H9 (cell line): ENCODE measurements around the gene FCF1. TPM values are rescaled to one million over a fixed set of nuclear protein-coding genes. Genes with fewer than 3 reads are reported as not detected.

ENCODE experiments used
- DNase-seq: peaks from one replicate; pipeline ENCODE4 v3.0.0-alpha.2; 2017
- H2AFZ ChIP-seq: one replicate; pipeline ENCODE4 v1.6.1; 2013; ENCODE audit warnings: mild to moderate bottlenecking, low read length, control low read depth, moderate library complexity
- H2AK5ac ChIP-seq: 2 replicates; pipeline ENCODE4 v1.6.1; 2013; ENCODE audit warnings: low read length, control low read depth, mixed read lengths; ENCODE audit not compliant: insufficient read length
- H2BK120ac ChIP-seq: one replicate; pipeline ENCODE4 v1.6.1; 2013; ENCODE audit warnings: low read depth, mild to moderate bottlenecking, low read length, control low read depth, inconsistent platforms; ENCODE audit not compliant: poor library complexity, severe bottlenecking
- H2BK12ac ChIP-seq: 2 replicates; pipeline ENCODE4 v1.6.1; 2013; ENCODE audit warnings: low read length, control low read depth, mixed read lengths, low read depth; ENCODE audit not compliant: insufficient read length
- H2BK15ac ChIP-seq: 2 replicates; pipeline ENCODE4 v1.6.1; 2013; ENCODE audit warnings: low read depth, low read length, control low read depth
- H2BK20ac ChIP-seq: one replicate; pipeline ENCODE4 v1.6.1; 2013; ENCODE audit warnings: low read depth, mild to moderate bottlenecking, low read length, control low read depth, inconsistent platforms; ENCODE audit not compliant: poor library complexity, severe bottlenecking
- H2BK5ac ChIP-seq: 2 replicates; pipeline ENCODE4 v1.6.1; 2013; ENCODE audit warnings: low read length, control low read depth, mixed read lengths; ENCODE audit not compliant: insufficient read length
- H3K14ac ChIP-seq: 2 replicates; pipeline ENCODE4 v1.6.1; 2013; ENCODE audit warnings: low read length, control low read depth; ENCODE audit not compliant: insufficient read depth
- H3K18ac ChIP-seq: 2 replicates; pipeline ENCODE4 v1.6.1; 2013; ENCODE audit warnings: low read depth, mild to moderate bottlenecking, mixed read lengths, low read length, control low read depth; ENCODE audit not compliant: insufficient read length
- H3K23ac ChIP-seq: 2 replicates; pipeline ENCODE4 v1.6.1; 2013; ENCODE audit warnings: low read length, control low read depth, mixed read lengths, low read depth; ENCODE audit not compliant: insufficient read length
- H3K23me2 ChIP-seq: 2 replicates; pipeline ENCODE4 v1.6.1; 2013; ENCODE audit warnings: low read depth, mild to moderate bottlenecking, mixed read lengths, low read length, control low read depth; ENCODE audit not compliant: insufficient read length, poor library complexity, severe bottlenecking
- H3K27ac ChIP-seq: 2 replicates; pipeline ENCODE4 v1.5.1; 2013; ENCODE audit warnings: low read length, control low read depth, mixed read lengths, low read depth; ENCODE audit not compliant: insufficient read length
- H3K27me3 ChIP-seq: 2 replicates; pipeline ENCODE4 v1.6.1; 2013; ENCODE audit warnings: low read length, control low read depth, inconsistent platforms; ENCODE audit not compliant: insufficient read depth
- H3K4ac ChIP-seq: 2 replicates; pipeline ENCODE4 v1.6.1; 2013; ENCODE audit warnings: low read depth, mild to moderate bottlenecking, control low read depth, inconsistent platforms, low read length, moderate library complexity
- H3K4me1 ChIP-seq: 2 replicates; pipeline ENCODE4 v1.6.1; 2013; ENCODE audit warnings: low read length, control low read depth, inconsistent platforms; ENCODE audit not compliant: insufficient read depth
- H3K4me2 ChIP-seq: 2 replicates; pipeline ENCODE4 v1.6.1; 2013; ENCODE audit warnings: low read length, control low read depth, mixed read lengths; ENCODE audit not compliant: insufficient read length, insufficient read depth
- H3K56ac ChIP-seq: 2 replicates; pipeline ENCODE4 v1.6.1; 2013; ENCODE audit warnings: low read depth, mild to moderate bottlenecking, mixed read lengths, low read length, control low read depth; ENCODE audit not compliant: insufficient read length
- H3K79me1 ChIP-seq: 2 replicates; pipeline ENCODE4 v1.6.1; 2013; ENCODE audit warnings: low read depth, mild to moderate bottlenecking, moderate library complexity, low read length, control low read depth, inconsistent platforms; ENCODE audit not compliant: insufficient read depth, poor library complexity, severe bottlenecking
- H3K79me2 ChIP-seq: 2 replicates; pipeline ENCODE4 v1.6.1; 2013; ENCODE audit warnings: low read length, control low read depth, inconsistent platforms; ENCODE audit not compliant: insufficient read depth
- H3K9ac ChIP-seq: 2 replicates; pipeline ENCODE4 v1.6.1; 2013; ENCODE audit warnings: low read length, control low read depth, mixed read lengths; ENCODE audit not compliant: insufficient read length; ENCODE audit errors: extremely low read depth
- H3K9me3 ChIP-seq: one replicate; pipeline ENCODE4 v1.6.1; 2013; ENCODE audit warnings: low read depth, low read length, inconsistent platforms; ENCODE audit not compliant: control insufficient read depth
- H3T11ph ChIP-seq: one replicate; pipeline ENCODE4 v1.6.1; 2013; ENCODE audit warnings: mild to moderate bottlenecking, low read length, control low read depth, inconsistent platforms
- H4K20me1 ChIP-seq: one replicate; pipeline ENCODE4 v1.6.1; 2013; ENCODE audit not compliant: control insufficient read depth, insufficient read length, insufficient read depth
- H4K5ac ChIP-seq: 2 replicates; pipeline ENCODE4 v1.6.1; 2013; ENCODE audit warnings: low read depth, mild to moderate bottlenecking, mixed read lengths, low read length, control low read depth; ENCODE audit not compliant: insufficient read length
- H4K8ac ChIP-seq: replicated peaks from 2 replicates; pipeline ENCODE4 v1.6.1; 2013; ENCODE audit warnings: low read length, control low read depth, mixed read lengths, low read depth; ENCODE audit not compliant: insufficient read length
- H4K91ac ChIP-seq: 2 replicates; pipeline ENCODE4 v1.6.1; 2013; ENCODE audit warnings: low read depth, mild to moderate bottlenecking, moderate library complexity, mixed read lengths, low read length, control low read depth; ENCODE audit not compliant: insufficient read length
- H3K27ac Mint-ChIP-seq, 3 experiments: 2 replicates in 2 of 3; 3 replicates in 1 of 3; pipeline ENCODE4 v1.8.0; 2020 to 2021; ENCODE audit warnings: mixed read lengths in 3 of 3, mild to moderate bottlenecking in 1 of 3, moderate library complexity in 1 of 3
- H3K27me3 Mint-ChIP-seq: 2 replicates; pipeline ENCODE4 v1.8.0; 2021; ENCODE audit warnings: low read depth, mild to moderate bottlenecking, moderate library complexity, mixed read lengths
- H3K36me3 Mint-ChIP-seq, 3 experiments: 2 replicates in 2 of 3; 3 replicates in 1 of 3; pipeline ENCODE4 v1.8.0; 2020 to 2021; ENCODE audit warnings: low read depth in 3 of 3, mixed read lengths in 3 of 3; ENCODE audit not compliant: insufficient read depth in 1 of 3
- H3K4me1 Mint-ChIP-seq, 2 experiments: 2 replicates each; pipeline ENCODE4 v1.8.0; 2020; ENCODE audit warnings: mixed read lengths in 2 of 2
- H3K4me3 Mint-ChIP-seq, 2 experiments: 2 replicates in 1 of 2; 3 replicates in 1 of 2; pipeline ENCODE4 v1.8.0; 2020 to 2021; ENCODE audit warnings: mild to moderate bottlenecking in 2 of 2, mixed read lengths in 2 of 2, moderate library complexity in 1 of 2
- H3K9me3 Mint-ChIP-seq, 2 experiments: 2 replicates in 1 of 2; 3 replicates in 1 of 2; pipeline ENCODE4 v1.8.0; 2020; ENCODE audit warnings: mild to moderate bottlenecking in 2 of 2, mixed read lengths in 2 of 2, moderate library complexity in 1 of 2
- CTCF ChIP-seq: fragments of 200-600 bp; sonication (generic); conservative IDR thresholded peaks from 3 replicates; pipeline ENCODE4 v1.8.0; 2021; ENCODE audit warnings: antibody characterized with exemption, mild to moderate bottlenecking
- WGBS: extraction: QIAGEN DNeasy Blood & Tissue Kit; methylation state at CpG from one replicate; pipeline ENCODE4 v1.1.7; 2013; ENCODE audit warnings: missing lambda C conversion rate, low lambda C conversion rate, mixed read lengths; ENCODE audit not compliant: insufficient read length; ENCODE audit errors: extremely low coverage; 5-methylcytosine and 5-hydroxymethylcytosine counted together
- total RNA-seq: library from RNA; stranded (reverse); gene quantifications from 2 replicates; pipeline ENCODE4 v1.2.1, GENCODE V29; 2021

The FCF1 gene
- total RNA-seq, 1 experiment from 2014 or later, result 87.7 TPM

- no peak overlapping the region for H3K18ac ChIP-seq
- H3K23ac ChIP-seq, result no peak overlapping the region
- H2AFZ ChIP-seq, result no peak overlapping the region
- no peaks in the 10 kb centered on the region for H3K79me2 ChIP-seq
- no peak overlapping the region for H4K91ac ChIP-seq
- H3K9ac ChIP-seq, result no peak overlapping the region
- H3K79me1 ChIP-seq, result no peaks in the 10 kb centered on the region
- H4K5ac ChIP-seq, result no peak overlapping the region
- H3K9me3 Mint-ChIP-seq, result no peaks in the 10 kb centered on the region
- no peak overlapping the region for H3T11ph ChIP-seq
- H2BK12ac ChIP-seq, result no peak overlapping the region
- no peak overlapping the region for H2BK15ac ChIP-seq
- no peak overlapping the region for H3K4me2 ChIP-seq
- no peak overlapping the region for H2BK120ac ChIP-seq
- peaks cover 14 to 64% (median 64%) of the 10 kb centered on the region in 3 experiments; a peak in 6 of 7 replicates for H3K36me3 Mint-ChIP-seq
- no peak overlapping the region for H2BK20ac ChIP-seq
- no peak overlapping the region for H2AK5ac ChIP-seq
- TF ChIP-seq CTCF, result no peak
- no peak overlapping the region for H3K56ac ChIP-seq
- H3K27me3 ChIP-seq, result no peaks in the 10 kb centered on the region
- no peak overlapping the region for H3K27ac ChIP-seq
- no peaks in the 10 kb centered on the region for H3K4me1 ChIP-seq
- no peak for DNase-seq
- peak overlapping the region in 1 of 3 experiments; percentile 67; a peak in 1 of 7 replicates for H3K27ac Mint-ChIP-seq
- H3K27me3 Mint-ChIP-seq, result no peaks in the 10 kb centered on the region
- H2BK5ac ChIP-seq, result no peak overlapping the region
- H3K4me1 Mint-ChIP-seq, result no peaks in the 10 kb centered on the region
- H3K14ac ChIP-seq, result no peak overlapping the region
- no peaks in the 10 kb centered on the region for H4K20me1 ChIP-seq
- no peaks in the 10 kb centered on the region for H3K23me2 ChIP-seq
- no CpG with 5 or more reads among the region's 4 CpGs for WGBS
- H4K8ac ChIP-seq, result no peak overlapping the region
- no peak overlapping the region for H3K4me3 Mint-ChIP-seq
- no peaks in the 10 kb centered on the region for H3K9me3 ChIP-seq
- H3K4ac ChIP-seq, result no peak overlapping the region
Measured at GRCh38 chr14:74673768-74674167, 39.2 kb upstream of the FCF1 start.
